ENCODE measurements around the gene RASD2.

GRCh38 chr22:35552846-35553245, 12.2 kb downstream of the RASD2 start:
- TF ChIP-seq EGR1 (IDR thresholded peaks at IDR 0.05; ENCODE audit: low read depth) = no peak
- no peak for TF ChIP-seq POLR2A (IDR thresholded peaks at IDR 0.05; ENCODE audit: borderline replicate concordance, extremely low read depth, insufficient read depth, insufficient read length)
- no peak for TF ChIP-seq TCF7L2 (IDR thresholded peaks at IDR 0.05; ENCODE audit: borderline replicate concordance, extremely low read depth, insufficient read depth, insufficient read length)
- no peak for TF ChIP-seq CTCF (IDR thresholded peaks at IDR 0.05 in 2 of 3, conservative IDR thresholded peaks at IDR 0.05 in 1 of 3; ENCODE audit: borderline replicate concordance in 1 of 3, insufficient read depth in 1 of 3, low read depth in 2 of 3, low read length in 2 of 3)
- TF ChIP-seq EZH2phosphoT487 (IDR thresholded peaks at IDR 0.05; ENCODE audit: borderline replicate concordance) = no peak
- TF ChIP-seq CBX3 (IDR thresholded peaks at IDR 0.05; ENCODE audit: low read depth) = no peak
- TF ChIP-seq, protein P1, sequence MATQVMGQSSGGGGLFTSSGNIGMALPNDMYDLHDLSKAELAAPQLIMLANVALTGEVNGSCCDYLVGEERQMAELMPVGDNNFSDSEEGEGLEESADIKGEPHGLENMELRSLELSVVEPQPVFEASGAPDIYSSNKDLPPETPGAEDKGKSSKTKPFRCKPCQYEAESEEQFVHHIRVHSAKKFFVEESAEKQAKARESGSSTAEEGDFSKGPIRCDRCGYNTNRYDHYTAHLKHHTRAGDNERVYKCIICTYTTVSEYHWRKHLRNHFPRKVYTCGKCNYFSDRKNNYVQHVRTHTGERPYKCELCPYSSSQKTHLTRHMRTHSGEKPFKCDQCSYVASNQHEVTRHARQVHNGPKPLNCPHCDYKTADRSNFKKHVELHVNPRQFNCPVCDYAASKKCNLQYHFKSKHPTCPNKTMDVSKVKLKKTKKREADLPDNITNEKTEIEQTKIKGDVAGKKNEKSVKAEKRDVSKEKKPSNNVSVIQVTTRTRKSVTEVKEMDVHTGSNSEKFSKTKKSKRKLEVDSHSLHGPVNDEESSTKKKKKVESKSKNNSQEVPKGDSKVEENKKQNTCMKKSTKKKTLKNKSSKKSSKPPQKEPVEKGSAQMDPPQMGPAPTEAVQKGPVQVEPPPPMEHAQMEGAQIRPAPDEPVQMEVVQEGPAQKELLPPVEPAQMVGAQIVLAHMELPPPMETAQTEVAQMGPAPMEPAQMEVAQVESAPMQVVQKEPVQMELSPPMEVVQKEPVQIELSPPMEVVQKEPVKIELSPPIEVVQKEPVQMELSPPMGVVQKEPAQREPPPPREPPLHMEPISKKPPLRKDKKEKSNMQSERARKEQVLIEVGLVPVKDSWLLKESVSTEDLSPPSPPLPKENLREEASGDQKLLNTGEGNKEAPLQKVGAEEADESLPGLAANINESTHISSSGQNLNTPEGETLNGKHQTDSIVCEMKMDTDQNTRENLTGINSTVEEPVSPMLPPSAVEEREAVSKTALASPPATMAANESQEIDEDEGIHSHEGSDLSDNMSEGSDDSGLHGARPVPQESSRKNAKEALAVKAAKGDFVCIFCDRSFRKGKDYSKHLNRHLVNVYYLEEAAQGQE (IDR thresholded peaks at IDR 0.05; ENCODE audit: low read depth) = no peak
- TF ChIP-seq RAD21 (IDR thresholded peaks at IDR 0.05; ENCODE audit: low read depth) = no peak
- TF ChIP-seq ELF1 (IDR thresholded peaks at IDR 0.05; ENCODE audit: borderline replicate concordance, low read depth) = no peak
- TF ChIP-seq SIN3A (IDR thresholded peaks at IDR 0.05; ENCODE audit: low read depth) = no peak
- TF ChIP-seq, protein P2, sequence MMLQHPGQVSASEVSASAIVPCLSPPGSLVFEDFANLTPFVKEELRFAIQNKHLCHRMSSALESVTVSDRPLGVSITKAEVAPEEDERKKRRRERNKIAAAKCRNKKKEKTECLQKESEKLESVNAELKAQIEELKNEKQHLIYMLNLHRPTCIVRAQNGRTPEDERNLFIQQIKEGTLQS (IDR thresholded peaks at IDR 0.05) = no peak
- no peak for TF ChIP-seq POLR2AphosphoS5 (IDR thresholded peaks at IDR 0.05; ENCODE audit: low read depth, low read length)
- no peak for TF ChIP-seq CEBPB (IDR thresholded peaks at IDR 0.05; ENCODE audit: low read depth)
- TF ChIP-seq YY1 (IDR thresholded peaks at IDR 0.05; ENCODE audit: extremely low read depth, insufficient replicate concordance, low read depth, low read length) = no peak

Data from HCT116 (cell line).